Mesenchymal stem cell (in vitro differentiated cells and primary cell): ENCODE data around the gene SFSWAP.
"Not testable (repeated sequence)": the region's sequence is repeated elsewhere in the genome, so short reads cannot be mapped to it uniquely, and the experiment has no call there.

Experiments used
- DNase-seq: peaks from one replicate; pipeline ENCODE4 v3.0.0-alpha.2; 2013
- H2AFZ ChIP-seq: one replicate; pipeline ENCODE4 v1.6.1; 2013; ENCODE audit warnings: low read depth, mild to moderate bottlenecking, control low read depth, inconsistent platforms, low read length, moderate library complexity
- H2AK5ac ChIP-seq: 2 replicates; pipeline ENCODE4 v1.6.1; 2013; ENCODE audit warnings: low read length, moderate library complexity, mild to moderate bottlenecking, inconsistent platforms; ENCODE audit not compliant: severe bottlenecking
- H2BK120ac ChIP-seq: one replicate; pipeline ENCODE4 v1.6.1; 2013; ENCODE audit warnings: low read depth, mild to moderate bottlenecking, inconsistent platforms, low read length, moderate library complexity
- H2BK12ac ChIP-seq, 2 experiments: one replicate each; pipeline ENCODE4 v1.6.1; 2013; ENCODE audit warnings: inconsistent platforms in 2 of 2, low read length in 2 of 2, mild to moderate bottlenecking in 2 of 2, moderate library complexity in 2 of 2, control low read depth in 1 of 2
- H2BK15ac ChIP-seq: one replicate; pipeline ENCODE4 v1.6.1; 2013; ENCODE audit warnings: mild to moderate bottlenecking, low read depth, inconsistent platforms; ENCODE audit not compliant: poor library complexity, severe bottlenecking
- H2BK5ac ChIP-seq: 2 replicates; pipeline ENCODE4 v1.6.1; 2013; ENCODE audit warnings: low read depth, mild to moderate bottlenecking, low read length, control low read depth, inconsistent platforms; ENCODE audit not compliant: poor library complexity, severe bottlenecking
- H3K14ac ChIP-seq, 2 experiments: one replicate each; pipeline ENCODE4 v1.6.1; 2013; ENCODE audit warnings: inconsistent platforms in 2 of 2, low read length in 2 of 2, control low read depth in 1 of 2, mild to moderate bottlenecking in 1 of 2, moderate library complexity in 1 of 2
- H3K18ac ChIP-seq, 2 experiments: one replicate each; pipeline ENCODE4 v1.6.1; 2013; ENCODE audit warnings: inconsistent platforms in 2 of 2, low read length in 2 of 2, control low read depth in 1 of 2, low read depth in 1 of 2, mild to moderate bottlenecking in 1 of 2
- H3K23ac ChIP-seq, 2 experiments: one replicate each; pipeline ENCODE4 v1.6.1; 2013; ENCODE audit warnings: inconsistent platforms in 2 of 2, low read length in 2 of 2, mild to moderate bottlenecking in 2 of 2, moderate library complexity in 2 of 2, control low read depth in 1 of 2
- H3K27ac ChIP-seq: 2 replicates; pipeline ENCODE4 v1.5.1; 2013; ENCODE audit warnings: mild to moderate bottlenecking, moderate library complexity, low read length, control low read depth, inconsistent platforms; ENCODE audit not compliant: poor library complexity, severe bottlenecking
- H3K27me3 ChIP-seq, 2 experiments: 2 replicates each; pipeline versions ENCODE4 v1.6.1 to v1.7.0; 2013; ENCODE audit warnings: low read length in 2 of 2, mild to moderate bottlenecking in 2 of 2, moderate library complexity in 2 of 2, control low read depth in 1 of 2, inconsistent platforms in 1 of 2; ENCODE audit not compliant: control insufficient read depth in 1 of 2, insufficient read depth in 1 of 2
- H3K36me3 ChIP-seq, 2 experiments: 2 replicates each; pipeline versions ENCODE4 v1.6.1 to v1.7.0; 2013; ENCODE audit warnings: low read length in 2 of 2, control low read depth in 1 of 2, inconsistent platforms in 1 of 2, low read depth in 1 of 2, mild to moderate bottlenecking in 1 of 2; ENCODE audit not compliant: insufficient read depth in 2 of 2, control insufficient read depth in 1 of 2
- H3K4ac ChIP-seq, 2 experiments: one replicate each; pipeline ENCODE4 v1.6.1; 2013; ENCODE audit warnings: inconsistent platforms in 2 of 2, low read length in 2 of 2, mild to moderate bottlenecking in 2 of 2, moderate library complexity in 2 of 2, control low read depth in 1 of 2, low read depth in 1 of 2
- H3K4me1 ChIP-seq: 2 replicates; pipeline ENCODE4 v1.6.1; 2013; ENCODE audit warnings: low read depth, low read length, control low read depth; ENCODE audit not compliant: control insufficient read depth, insufficient read depth
- H3K4me2 ChIP-seq: 2 replicates; pipeline ENCODE4 v1.6.1; 2013; ENCODE audit warnings: low read length, mild to moderate bottlenecking, inconsistent platforms; ENCODE audit not compliant: poor library complexity, severe bottlenecking
- H3K4me3 ChIP-seq, 2 experiments: 2 replicates each; pipeline versions ENCODE4 v1.5.1 to v1.7.0; 2013; ENCODE audit warnings: low read length in 2 of 2, mild to moderate bottlenecking in 2 of 2, control low read depth in 1 of 2, low read depth in 1 of 2; ENCODE audit not compliant: insufficient read depth in 1 of 2
- H3K79me1 ChIP-seq: replicated peaks from 2 replicates; pipeline ENCODE4 v1.6.1; 2013; ENCODE audit warnings: mild to moderate bottlenecking, control low read depth, low read length, inconsistent platforms; ENCODE audit not compliant: poor library complexity, severe bottlenecking
- H3K9ac ChIP-seq: 2 replicates; pipeline ENCODE4 v1.7.0; 2013; ENCODE audit warnings: mild to moderate bottlenecking, low read length, moderate library complexity
- H3K9me3 ChIP-seq: 2 replicates; pipeline ENCODE4 v1.7.0; 2013; ENCODE audit warnings: mild to moderate bottlenecking, low read length; ENCODE audit not compliant: control insufficient read depth
- H4K8ac ChIP-seq: one replicate; pipeline ENCODE4 v1.6.1; 2013; ENCODE audit warnings: inconsistent platforms, mild to moderate bottlenecking, low read length, moderate library complexity
- H4K91ac ChIP-seq: one replicate; pipeline ENCODE4 v1.6.1; 2013; ENCODE audit warnings: mild to moderate bottlenecking, low read length, inconsistent platforms
- WGBS: methylation state at CpG from one replicate; pipeline ENCODE4 v1.1.7; 2013; ENCODE audit warnings: mixed read lengths; 5-methylcytosine and 5-hydroxymethylcytosine counted together

The SFSWAP gene

GRCh38 chr12:131776237-131776889 lies 65.5 kb downstream of the SFSWAP start:
- no peak overlapping the region for H2BK12ac ChIP-seq
- DNase-seq, result no peak
- H2AK5ac ChIP-seq, result no peak overlapping the region
- H3K23ac ChIP-seq, result no peak overlapping the region
- H3K18ac ChIP-seq, result no peak overlapping the region
- no peak overlapping the region for H3K4me3 ChIP-seq
- H4K91ac ChIP-seq, result no peak overlapping the region
- peaks cover 2% of the 10 kb centered on the region for H3K4me1 ChIP-seq
- H3K79me1 ChIP-seq, result peaks cover 42% of the 10 kb centered on the region
- no peak overlapping the region for H3K4me2 ChIP-seq
- WGBS, result 95% methylated on average over 14 of the region's 14 CpGs
- H2BK5ac ChIP-seq, result no peak overlapping the region
- no peak overlapping the region for H4K8ac ChIP-seq
- no peak overlapping the region for H2AFZ ChIP-seq
- H2BK120ac ChIP-seq, result no peak overlapping the region
- no peaks in the 10 kb centered on the region for H3K9me3 ChIP-seq
- H3K14ac ChIP-seq, result no peak overlapping the region
- peak overlapping the region; percentile 63 for H3K9ac ChIP-seq
- no peaks in the 10 kb centered on the region for H3K27me3 ChIP-seq
- no peak overlapping the region for H2BK15ac ChIP-seq
- no peak overlapping the region for H3K4ac ChIP-seq
- no peak overlapping the region for H3K27ac ChIP-seq
- H3K36me3 ChIP-seq, result peaks cover 47 to 80% of the 10 kb centered on the region in 2 experiments

GRCh38 chr12:131777269-131777668 lies 66.4 kb downstream of the SFSWAP start:
- H3K23ac ChIP-seq, H2BK15ac ChIP-seq, H3K27ac ChIP-seq, H3K4me3 ChIP-seq, H2BK120ac ChIP-seq, H2AK5ac ChIP-seq, H2BK12ac ChIP-seq, H3K27me3 ChIP-seq, H3K18ac ChIP-seq, H2AFZ ChIP-seq, H3K9ac ChIP-seq, H3K4me1 ChIP-seq, H3K9me3 ChIP-seq, H4K8ac ChIP-seq, H3K4me2 ChIP-seq, H4K91ac ChIP-seq, DNase-seq, H2BK5ac ChIP-seq, H3K14ac ChIP-seq, H3K4ac ChIP-seq: not testable (repeated sequence)
- Histone ChIP-seq H3K36me3 (peaks cover 40 to 82% of the 10 kb centered on the region in 2 experiments), H3K79me1 (peaks cover 41% of the 10 kb centered on the region)
- WGBS, result over 99% methylated on average over 5 of the region's 9 CpGs

- 98% methylated on average over 21 of the region's 23 CpGs for WGBS
- peaks cover 4% of the 10 kb centered on the region for H3K4me1 ChIP-seq
- H2AFZ ChIP-seq, result no peak overlapping the region
- H3K9ac ChIP-seq, result no peak overlapping the region
- no peak overlapping the region for H4K8ac ChIP-seq
- H3K9me3 ChIP-seq, result no peaks in the 10 kb centered on the region
- no peak overlapping the region for H2BK15ac ChIP-seq
- H3K18ac ChIP-seq, result no peak overlapping the region
- H3K36me3 ChIP-seq, result peaks cover 28 to 70% of the 10 kb centered on the region in 2 experiments
- H2BK5ac ChIP-seq, result no peak overlapping the region
- no peak overlapping the region for H3K4me2 ChIP-seq
- DNase-seq, result no peak
- H3K4ac ChIP-seq, result no peak overlapping the region
- H3K4me3 ChIP-seq, result no peak overlapping the region
- H3K79me1 ChIP-seq, result peaks cover 33% of the 10 kb centered on the region
- no peak overlapping the region for H4K91ac ChIP-seq
- H3K27ac ChIP-seq, result no peak overlapping the region
- H2BK120ac ChIP-seq, result no peak overlapping the region
- H3K27me3 ChIP-seq, result no peaks in the 10 kb centered on the region
- no peak overlapping the region for H2BK12ac ChIP-seq
- H2AK5ac ChIP-seq, result no peak overlapping the region
- no peak overlapping the region for H3K14ac ChIP-seq
- no peak overlapping the region for H3K23ac ChIP-seq
Measured at GRCh38 chr12:131779027-131779426, 68.1 kb downstream of the SFSWAP start.

- Histone ChIP-seq H3K4ac (no peak overlapping the region), H3K27ac (no peak overlapping the region), H3K36me3 (peaks cover 37 to 68% of the 10 kb centered on the region in 2 experiments), H3K4me2 (no peak overlapping the region), H4K91ac (no peak overlapping the region), H3K14ac (no peak overlapping the region), H2BK5ac (no peak overlapping the region), H2AFZ (no peak overlapping the region), H3K4me3 (no peak overlapping the region), H4K8ac (no peak overlapping the region), H3K23ac (no peak overlapping the region), H3K9ac (peak overlapping the region; percentile 18), H2BK120ac (no peak overlapping the region), H3K4me1 (peaks cover 6% of the 10 kb centered on the region), H2AK5ac (no peak overlapping the region), H2BK12ac (no peak overlapping the region), H3K27me3 (no peaks in the 10 kb centered on the region), H3K18ac (no peak overlapping the region), H3K9me3 (no peaks in the 10 kb centered on the region), H2BK15ac (no peak overlapping the region), H3K79me1 (peaks cover 23% of the 10 kb centered on the region)
- WGBS, result 89% methylated on average over 2 of the region's 2 CpGs
- DNase-seq, result no peak
Measured at GRCh38 chr12:131782061-131782460, 71.2 kb downstream of the SFSWAP start.
